Measurements from ENCODE around the gene GOSR1.

Gene GOSR1

DNA sequence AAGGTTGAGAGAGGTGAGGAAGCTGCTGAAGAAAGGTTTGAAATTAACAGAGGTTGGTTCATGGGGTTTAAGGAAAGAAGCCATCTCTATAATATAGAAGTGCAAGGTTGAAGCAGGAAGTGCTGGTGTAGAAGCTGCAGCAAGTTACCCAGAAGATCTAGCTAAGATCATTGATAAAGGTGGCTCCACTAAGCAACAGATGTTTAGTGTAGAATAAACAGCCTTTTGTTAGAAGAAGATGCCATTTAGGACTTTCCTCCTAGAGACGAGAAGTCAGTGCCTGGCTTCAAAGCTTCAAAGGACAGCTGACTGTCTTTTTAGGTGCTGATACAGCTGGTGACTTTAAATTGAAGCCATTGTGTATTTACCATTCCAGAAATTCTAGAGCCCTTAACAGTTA is 29.3 kb downstream of the GOSR1 start:
- no peak overlapping the region for H3K9ac ChIP-seq (ENCODE audit: low read length)
- no peaks in the 10 kb centered on the region for H4K20me1 ChIP-seq (ENCODE audit: low read depth, low read length)
- H3K36me3 ChIP-seq (ENCODE audit: low read length) = peaks cover 12% of the 10 kb centered on the region; the same call in 1 of the 2 replicates
- no peak overlapping the region for H3K4me2 ChIP-seq (ENCODE audit: low read depth, low read length, poor library complexity, severe bottlenecking)
- H3K27ac ChIP-seq (ENCODE audit: low read depth, low read length) = no peak overlapping the region
- no peak overlapping the region for H3K4me3 ChIP-seq (ENCODE audit: insufficient read depth, low read length, poor library complexity, severe bottlenecking)
- TF ChIP-seq EZH2phosphoT487 (conservative IDR thresholded peaks at IDR 0.05; ENCODE audit: low read length) = no peak
- TF ChIP-seq, protein P1, sequence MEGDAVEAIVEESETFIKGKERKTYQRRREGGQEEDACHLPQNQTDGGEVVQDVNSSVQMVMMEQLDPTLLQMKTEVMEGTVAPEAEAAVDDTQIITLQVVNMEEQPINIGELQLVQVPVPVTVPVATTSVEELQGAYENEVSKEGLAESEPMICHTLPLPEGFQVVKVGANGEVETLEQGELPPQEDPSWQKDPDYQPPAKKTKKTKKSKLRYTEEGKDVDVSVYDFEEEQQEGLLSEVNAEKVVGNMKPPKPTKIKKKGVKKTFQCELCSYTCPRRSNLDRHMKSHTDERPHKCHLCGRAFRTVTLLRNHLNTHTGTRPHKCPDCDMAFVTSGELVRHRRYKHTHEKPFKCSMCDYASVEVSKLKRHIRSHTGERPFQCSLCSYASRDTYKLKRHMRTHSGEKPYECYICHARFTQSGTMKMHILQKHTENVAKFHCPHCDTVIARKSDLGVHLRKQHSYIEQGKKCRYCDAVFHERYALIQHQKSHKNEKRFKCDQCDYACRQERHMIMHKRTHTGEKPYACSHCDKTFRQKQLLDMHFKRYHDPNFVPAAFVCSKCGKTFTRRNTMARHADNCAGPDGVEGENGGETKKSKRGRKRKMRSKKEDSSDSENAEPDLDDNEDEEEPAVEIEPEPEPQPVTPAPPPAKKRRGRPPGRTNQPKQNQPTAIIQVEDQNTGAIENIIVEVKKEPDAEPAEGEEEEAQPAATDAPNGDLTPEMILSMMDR (IDR thresholded peaks at IDR 0.05; ENCODE audit: insufficient read depth, low read length, poor library complexity, severe bottlenecking) = no peak
- no peaks in the 10 kb centered on the region for H3K9me2 ChIP-seq (replicated peaks; ENCODE audit: insufficient read depth, low read length)
- no peaks in the 10 kb centered on the region for H3F3A ChIP-seq (ENCODE audit: insufficient read depth)
- no peaks in the 10 kb centered on the region for H3K27me3 ChIP-seq (ENCODE audit: low read length)
- no peak overlapping the region for H2AFZ ChIP-seq (ENCODE audit: low read depth, low read length, severe bottlenecking)
- no peaks in the 10 kb centered on the region for H3K9me3 ChIP-seq (ENCODE audit: insufficient read depth, low read length)
- no peaks in the 10 kb centered on the region for H3K79me2 ChIP-seq (ENCODE audit: insufficient read depth, low read length)

DNA sequence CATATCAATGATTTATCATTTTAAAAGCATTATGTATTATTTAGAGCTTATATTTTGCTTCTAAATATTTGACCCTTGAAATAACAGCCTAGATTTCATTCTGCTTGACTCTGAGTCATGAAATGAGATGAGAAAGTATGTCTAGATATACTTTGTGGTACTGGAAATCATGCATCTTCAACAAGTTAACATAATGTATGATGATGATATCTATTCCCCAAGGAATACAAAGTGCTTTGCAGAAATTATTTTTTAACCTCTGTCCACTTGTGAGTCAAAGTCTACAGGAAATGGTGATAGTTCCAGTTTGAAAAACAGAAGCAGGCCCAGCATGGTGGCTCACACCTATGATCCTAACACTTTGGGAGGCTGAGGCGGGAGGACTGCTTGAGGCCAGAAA is 36.1 kb downstream of the GOSR1 start:
- peaks cover 6% of the 10 kb centered on the region; the same call in 1 of the 2 replicates for H3K36me3 ChIP-seq (ENCODE audit: low read length)
- H3K27ac ChIP-seq (ENCODE audit: low read depth, low read length) = no peak overlapping the region
- no peak for TF ChIP-seq EZH2phosphoT487 (conservative IDR thresholded peaks at IDR 0.05; ENCODE audit: low read length)
- TF ChIP-seq, protein P1 (IDR thresholded peaks at IDR 0.05; ENCODE audit: insufficient read depth, low read length, poor library complexity, severe bottlenecking) = no peak

DNA sequence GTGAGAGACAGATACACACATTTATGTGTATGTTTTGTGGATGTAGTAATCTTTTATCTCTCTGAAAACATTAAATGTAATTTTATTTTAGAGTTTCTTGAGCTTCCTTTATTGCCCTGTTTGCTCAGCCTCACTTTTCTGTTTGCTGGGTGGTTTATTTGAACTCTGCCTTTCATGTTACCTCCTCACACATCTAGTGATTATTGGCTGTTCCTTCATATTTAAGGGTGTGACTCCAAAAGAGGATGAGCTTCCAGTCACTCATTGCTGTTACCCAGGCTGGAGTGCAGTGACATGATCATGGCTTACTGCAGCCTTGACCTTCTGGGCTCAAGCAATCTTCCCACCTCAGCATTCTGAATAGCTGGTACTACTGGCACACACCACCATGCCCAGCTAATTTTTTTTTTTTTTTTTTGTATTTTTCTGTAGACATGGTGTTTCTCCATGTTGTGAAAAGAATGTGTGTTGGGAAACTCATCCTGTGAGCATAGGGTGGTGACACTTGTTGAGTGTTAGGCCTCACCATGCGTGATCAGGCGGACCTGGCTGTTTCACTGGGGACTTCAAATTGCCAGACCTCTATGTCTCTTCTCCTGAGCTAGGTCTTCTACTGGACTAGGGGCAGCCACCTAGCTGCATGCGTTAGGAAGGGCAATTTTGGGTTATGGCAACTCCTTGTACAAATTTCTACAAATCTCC is 37.8 kb downstream of the GOSR1 start:
- Histone ChIP-seq H3K79me2 (ENCODE audit: insufficient read depth, low read length) (no peaks in the 10 kb centered on the region), H3K27me3 (ENCODE audit: low read length) (no peaks in the 10 kb centered on the region), H4K20me1 (ENCODE audit: low read depth, low read length) (no peaks in the 10 kb centered on the region; the same call in 1 of the 2 replicates), H3K9me2 (replicated peaks; ENCODE audit: insufficient read depth, low read length) (no peaks in the 10 kb centered on the region), H3F3A (ENCODE audit: insufficient read depth) (no peaks in the 10 kb centered on the region), H3K27ac (ENCODE audit: low read depth, low read length) (no peak overlapping the region), H2AFZ (ENCODE audit: low read depth, low read length, severe bottlenecking) (no peak overlapping the region), H3K4me3 (ENCODE audit: insufficient read depth, low read length, poor library complexity, severe bottlenecking) (no peak overlapping the region), H3K9me3 (ENCODE audit: insufficient read depth, low read length) (no peaks in the 10 kb centered on the region), H3K36me3 (ENCODE audit: low read length) (peaks cover 7% of the 10 kb centered on the region; the same call in 1 of the 2 replicates), H3K9ac (ENCODE audit: low read length) (no peak overlapping the region), H3K4me2 (ENCODE audit: low read depth, low read length, poor library complexity, severe bottlenecking) (no peak overlapping the region)
- TF ChIP-seq, protein P1 (IDR thresholded peaks at IDR 0.05; ENCODE audit: insufficient read depth, low read length, poor library complexity, severe bottlenecking) = no peak
- TF ChIP-seq EZH2phosphoT487 (conservative IDR thresholded peaks at IDR 0.05; ENCODE audit: low read length) = no peak

More for the DNA sequence above, 36.1 kb downstream of the GOSR1 start:
- H3K79me2 ChIP-seq (ENCODE audit: insufficient read depth, low read length) = no peaks in the 10 kb centered on the region
- H3K4me3 ChIP-seq (ENCODE audit: insufficient read depth, low read length, poor library complexity, severe bottlenecking) = no peak overlapping the region
- H3K27me3 ChIP-seq (ENCODE audit: low read length) = no peaks in the 10 kb centered on the region
- H3K4me2 ChIP-seq (ENCODE audit: low read depth, low read length, poor library complexity, severe bottlenecking) = no peak overlapping the region
- no peaks in the 10 kb centered on the region for H3K9me2 ChIP-seq (replicated peaks; ENCODE audit: insufficient read depth, low read length)
- H3K9ac ChIP-seq (ENCODE audit: low read length) = no peak overlapping the region
- H4K20me1 ChIP-seq (ENCODE audit: low read depth, low read length) = no peaks in the 10 kb centered on the region
- no peaks in the 10 kb centered on the region for H3K9me3 ChIP-seq (ENCODE audit: insufficient read depth, low read length)
- H2AFZ ChIP-seq (ENCODE audit: low read depth, low read length, severe bottlenecking) = no peak overlapping the region
- no peaks in the 10 kb centered on the region for H3F3A ChIP-seq (ENCODE audit: insufficient read depth)
